Stimulated activated naive CD8-positive, alpha-beta T cell treated with anti-CD3 and anti-CD28 coated beads, Interleukin-15, Interleukin-2, amounts not matched to agents 100 U/mL and 50 U/mL, for 24 hours (primary cell): Measurements from ENCODE around the gene FSTL3.

Experiments
- ATAC-seq: fragments of 150-1000 bp; cut with Tn5 transposase; one replicate; pipeline ENCODE4 v1.10.0; 2021
- DNase-seq: peaks from one replicate; pipeline ENCODE4 v3.0.0; 2021

FSTL3 gene

GRCh38 chr19:645912-646778 lies 30.0 kb upstream of the FSTL3 start:
- DNase-seq (no peak), ATAC-seq (no peak)

GRCh38 chr19:646779-647565 lies 29.2 kb upstream of the FSTL3 start:
- DNase-seq: no peak
- ATAC-seq: no peak

DNA sequence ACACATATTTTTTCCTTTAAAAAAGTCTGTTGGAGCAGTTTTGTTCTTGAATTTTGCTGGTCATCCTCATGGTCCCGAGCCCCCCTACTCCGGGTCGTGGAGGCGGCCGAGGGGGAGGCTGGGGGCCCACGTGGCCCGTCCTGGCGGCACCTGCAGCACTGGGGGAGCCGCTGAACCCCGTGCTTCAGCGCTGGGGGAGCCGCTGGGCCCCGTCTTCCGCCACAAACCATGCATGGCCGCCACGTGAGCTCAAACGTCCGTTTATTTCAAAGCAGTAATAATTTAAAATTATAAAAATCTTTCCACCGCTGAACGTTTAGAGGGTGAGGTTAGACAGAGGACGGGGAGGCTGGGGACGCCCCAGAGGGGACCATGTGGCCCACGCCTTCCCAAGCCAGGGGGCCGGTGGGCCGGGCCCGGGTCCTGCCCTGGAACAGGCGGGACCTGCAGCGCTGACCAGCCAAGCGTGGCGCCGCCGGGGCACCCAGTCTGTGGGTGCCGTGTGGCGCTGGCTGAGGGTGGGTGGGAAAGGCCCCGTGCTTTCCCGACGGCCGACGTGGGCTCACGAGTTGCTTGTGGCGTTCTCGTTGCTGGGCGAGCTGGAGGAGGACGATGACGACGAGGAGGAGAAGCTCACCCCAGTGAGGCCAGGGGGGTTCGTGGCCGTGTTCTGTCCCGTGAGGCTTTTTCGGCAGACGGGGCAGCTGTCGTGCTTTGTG lies 28.5 kb upstream of the FSTL3 start:
- DNase-seq (no peak), ATAC-seq (no peak)

DNA sequence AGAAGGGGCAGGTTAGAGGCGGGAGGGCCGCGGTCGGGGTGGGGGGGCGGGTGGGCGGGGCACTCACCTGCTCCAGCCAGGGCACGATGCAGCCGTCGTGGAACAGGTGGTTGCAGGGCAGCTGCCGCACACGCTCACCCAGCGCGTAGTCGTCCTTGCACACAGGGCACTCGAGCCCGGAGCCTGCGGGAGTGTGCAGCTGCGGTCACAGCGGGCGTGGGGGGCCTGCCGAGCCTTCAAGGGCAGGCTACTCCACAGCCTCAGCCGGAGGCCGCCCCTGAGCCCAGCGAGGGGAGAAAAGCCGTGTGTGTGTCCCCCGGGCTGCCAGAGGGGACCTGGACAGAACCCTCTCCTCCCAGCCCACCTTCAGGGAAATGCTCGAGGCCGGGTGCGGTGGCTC lies 27.9 kb upstream of the FSTL3 start:
- DNase-seq: no peak
- no peak for ATAC-seq

DNA sequence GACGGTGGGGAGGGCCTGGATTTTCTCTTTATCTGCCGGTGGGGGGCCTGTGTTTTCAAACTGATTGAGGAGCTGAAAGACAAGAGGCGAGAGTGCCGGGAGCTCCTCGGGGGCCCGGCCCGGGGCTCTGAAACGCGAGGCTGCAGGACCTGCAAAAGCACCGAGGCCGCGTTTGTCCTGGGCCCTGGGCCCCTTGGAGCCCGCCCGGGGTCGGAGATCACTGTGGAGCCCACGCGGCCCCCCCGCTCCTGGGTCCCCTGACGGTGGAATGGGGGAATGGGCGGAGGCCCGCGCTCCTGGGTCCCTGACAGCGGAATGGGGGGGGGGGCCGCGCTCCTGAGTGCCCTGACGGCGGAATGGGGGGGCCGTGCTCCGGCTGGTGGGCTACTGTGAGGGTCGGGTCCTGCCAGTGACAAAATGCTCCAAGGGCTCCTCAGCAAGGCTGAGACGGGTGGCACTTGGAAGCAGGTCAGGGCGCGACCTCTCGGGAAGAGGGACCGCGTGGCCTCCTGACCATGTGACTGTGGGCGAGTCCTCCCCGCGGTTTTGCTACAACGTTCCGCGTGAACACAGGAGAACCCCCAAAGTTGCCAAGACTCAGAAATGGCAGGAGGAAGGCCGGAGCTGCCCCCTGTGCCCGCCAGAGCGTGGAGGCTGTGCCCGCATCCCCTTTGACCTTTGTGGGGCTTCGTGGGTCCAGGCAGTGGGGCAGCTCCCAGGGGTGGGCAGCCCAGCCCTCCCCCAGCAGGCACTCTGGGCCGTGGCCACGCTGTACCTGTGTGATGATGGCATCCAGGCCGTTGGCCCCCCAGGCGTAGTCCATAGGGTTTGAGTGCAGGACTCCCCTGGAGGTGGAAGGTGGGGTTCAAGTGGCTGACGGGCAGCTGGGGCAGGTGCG lies 27.0 kb upstream of the FSTL3 start:
- no peak for ATAC-seq

DNA sequence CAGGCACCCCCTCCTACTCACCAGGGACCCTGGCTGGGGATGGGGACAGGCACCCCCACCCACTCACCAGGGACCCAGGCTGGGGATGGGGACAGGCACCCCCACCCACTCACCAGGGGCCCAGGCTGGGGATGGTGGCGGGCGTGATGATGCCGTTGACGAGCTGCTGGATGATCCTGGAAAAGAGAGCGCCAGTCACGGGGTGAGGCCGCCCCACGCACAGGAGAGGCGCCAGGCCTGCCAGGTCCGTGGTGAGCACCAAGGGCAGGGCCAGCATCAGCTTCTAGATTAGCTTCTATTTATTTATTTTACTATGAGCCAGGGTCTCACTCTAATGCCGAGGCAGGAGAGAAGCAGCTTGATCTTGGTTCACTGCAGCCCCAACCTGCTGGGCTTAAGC lies 26.1 kb upstream of the FSTL3 start:
- DNase-seq (no peak), ATAC-seq (no peak)

More for the DNA sequence above, 27.0 kb upstream of the FSTL3 start:
- no peak for DNase-seq

GRCh38 chr19:651114-651818 lies 24.9 kb upstream of the FSTL3 start:
- DNase-seq: no peak
- no peak for ATAC-seq

DNA sequence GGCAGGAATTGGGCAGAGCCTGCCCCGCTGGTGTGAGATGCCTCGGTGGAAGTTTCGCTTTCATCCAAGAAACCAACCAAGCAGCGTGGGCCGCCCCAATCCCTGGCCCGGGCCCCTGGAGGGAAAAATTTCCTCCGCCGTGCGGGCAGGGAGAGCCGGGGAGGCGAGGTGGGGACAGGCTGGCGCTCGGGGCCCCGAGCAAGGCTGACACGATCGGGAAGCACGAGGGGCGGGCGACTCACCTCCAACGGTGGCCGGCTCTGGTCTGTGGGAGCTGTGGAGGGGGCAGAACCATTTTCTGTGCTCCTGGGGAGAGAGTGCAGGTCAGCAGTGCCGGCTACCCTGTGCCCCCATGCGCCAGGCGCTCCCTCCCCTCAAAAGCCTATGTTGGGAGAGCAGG lies 24.2 kb upstream of the FSTL3 start:
- ATAC-seq: no peak
- no peak for DNase-seq

DNA sequence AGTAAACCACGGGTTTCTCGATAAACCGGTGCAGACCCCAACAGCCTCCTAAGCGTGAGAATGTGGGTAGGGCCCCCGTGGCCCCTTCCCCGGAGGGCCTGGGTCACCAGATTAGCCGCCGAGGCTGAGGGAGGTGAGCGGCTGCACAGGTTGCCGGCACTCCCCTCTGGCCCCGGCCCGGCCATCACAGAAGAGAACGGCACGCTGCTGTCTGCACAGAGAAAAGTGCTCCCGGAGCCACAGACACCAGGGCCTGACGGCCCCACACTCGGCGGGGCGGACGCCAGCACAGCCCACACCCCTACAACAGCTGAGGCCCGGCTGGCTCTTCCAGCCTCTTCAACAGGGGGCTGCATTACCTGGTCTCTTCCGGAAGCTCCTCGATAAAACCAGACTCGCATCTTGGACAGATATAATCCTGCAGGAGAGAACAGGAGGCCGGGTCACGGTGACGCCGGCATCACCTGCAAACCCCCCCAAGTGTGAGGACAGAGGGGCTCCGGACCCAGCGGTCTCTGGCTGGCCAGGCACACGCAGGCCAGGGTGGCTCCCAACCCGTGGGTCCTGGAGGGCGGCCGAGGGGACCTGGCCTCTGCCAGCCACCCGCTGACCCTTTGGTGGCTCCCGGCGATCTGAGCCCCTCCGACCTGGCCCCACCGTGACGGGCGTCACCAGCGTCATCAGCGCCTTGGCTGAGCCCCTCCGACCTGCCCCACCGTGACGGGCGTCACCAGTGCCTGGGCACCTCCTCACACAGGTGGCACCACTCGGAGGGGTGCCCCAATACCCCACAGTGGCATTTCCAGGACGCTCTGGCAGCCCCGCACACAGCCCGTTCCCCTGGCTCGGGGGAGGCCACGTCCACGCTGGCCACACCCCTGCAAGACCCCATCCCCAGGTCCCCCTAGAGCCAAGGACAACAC lies 23.5 kb upstream of the FSTL3 start:
- no peak for ATAC-seq
- no peak for DNase-seq

DNA sequence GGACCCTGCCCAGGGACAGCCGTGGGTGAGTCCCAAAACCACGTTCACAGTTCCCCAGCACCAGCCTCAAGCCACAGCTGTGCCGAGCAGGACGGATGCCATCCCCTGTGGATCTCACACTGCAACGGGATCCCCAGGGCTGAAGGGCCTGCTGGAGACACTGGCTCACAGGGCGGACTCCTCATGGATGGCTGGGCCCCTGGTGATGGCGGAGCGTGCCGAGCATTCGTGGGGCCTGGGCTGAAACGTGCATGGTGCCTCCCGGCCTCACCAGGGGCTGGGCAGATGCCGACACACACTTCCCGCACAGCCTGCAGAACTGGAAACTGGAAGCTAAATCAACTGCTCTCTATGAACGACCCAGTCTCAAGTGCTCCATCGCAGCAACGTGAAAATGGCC lies 22.8 kb upstream of the FSTL3 start:
- ATAC-seq (no peak), DNase-seq (no peak)

DNA sequence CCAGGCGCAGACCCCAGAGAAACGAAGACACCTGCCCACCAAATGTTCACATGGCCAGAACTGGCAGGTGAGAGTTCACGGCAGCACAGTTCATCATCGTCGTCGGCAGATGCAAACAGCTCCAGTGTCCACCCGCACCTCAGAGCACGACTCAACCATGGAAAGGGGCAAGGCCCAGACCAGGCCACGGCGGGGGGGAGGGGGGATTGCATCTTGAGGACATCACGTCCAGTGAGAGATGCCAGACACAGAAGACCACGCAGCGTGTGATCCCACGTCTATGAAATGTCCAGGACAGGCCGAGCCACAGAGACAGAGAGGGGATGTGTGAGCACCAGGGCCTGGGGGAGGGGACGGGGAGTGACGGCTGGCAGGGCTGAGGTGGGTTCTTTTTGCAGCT lies 20.5 kb upstream of the FSTL3 start:
- no peak for ATAC-seq
- DNase-seq: no peak

DNA sequence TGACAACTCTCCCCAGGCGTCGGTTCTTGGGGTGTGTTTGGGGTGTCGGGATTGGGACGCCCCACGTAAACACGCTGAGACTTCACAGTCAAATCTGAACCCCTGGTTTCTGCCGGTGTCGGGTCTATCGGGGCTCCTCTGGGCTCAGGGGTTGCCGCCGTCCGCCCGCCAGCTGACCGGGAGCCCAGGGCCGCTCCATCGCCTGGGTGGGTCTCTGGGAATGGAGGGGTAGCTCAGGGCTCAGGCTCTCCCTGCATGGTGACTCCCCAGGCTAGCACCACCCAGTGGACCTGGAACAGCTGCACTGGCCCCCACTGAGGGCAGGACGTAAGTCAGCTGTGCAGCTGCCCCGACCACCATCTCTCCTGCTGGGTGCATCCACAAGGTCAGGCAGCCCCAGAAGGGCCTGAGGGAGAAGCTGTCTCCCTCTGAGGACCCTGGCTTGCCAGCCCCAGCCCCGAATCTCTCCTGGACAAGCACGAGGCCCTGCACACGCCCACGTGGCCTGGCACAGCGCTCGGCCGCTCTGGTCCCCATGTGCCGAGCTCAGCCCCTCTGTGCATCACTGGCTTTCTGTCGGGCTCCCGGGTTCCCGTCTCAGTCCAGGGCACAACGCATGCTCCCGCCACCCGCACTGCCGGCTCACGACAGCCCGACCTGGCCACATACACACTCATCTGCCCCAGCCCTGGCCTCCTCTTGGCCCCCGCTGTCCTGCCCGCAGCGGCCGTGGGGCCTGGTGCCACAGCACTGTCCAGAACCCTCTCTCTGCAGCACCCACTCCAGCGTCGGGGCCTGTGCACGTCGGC lies 19.2 kb upstream of the FSTL3 start:
- ATAC-seq: no peak
- DNase-seq: no peak

- DNase-seq (no peak), ATAC-seq (no peak)
These were observed 18.6 kb upstream of the FSTL3 start for GRCh38 chr19:657611-658010.

GRCh38 chr19:658059-658839 lies 17.9 kb upstream of the FSTL3 start:
- no peak for ATAC-seq
- DNase-seq: no peak

GRCh38 chr19:658916-659839 lies 17.0 kb upstream of the FSTL3 start:
- no peak for ATAC-seq
- peak; percentile 30 for DNase-seq

GRCh38 chr19:660793-661426 lies 15.3 kb upstream of the FSTL3 start:
- no peak for DNase-seq
- no peak for ATAC-seq
